H1 (cell line): ENCODE data around the gene SIMC1. TPM values are rescaled to one million over a fixed set of nuclear protein-coding genes. Genes with fewer than 3 reads are reported as not detected.

Source experiments
- EGR1 ChIP-seq: IDR thresholded peaks from 2 replicates; pipeline ENCODE4 v1.6.1; 2011; ENCODE audit warnings: low read depth, low read length, borderline replicate concordance
- RAD21 ChIP-seq, 2 experiments: IDR thresholded peaks in 1 of 2; conservative IDR thresholded peaks in 1 of 2; 2 replicates each; pipeline ENCODE4 v1.6.1; 2011; ENCODE audit warnings: low read depth in 2 of 2, low read length in 2 of 2, improper control_type of control experiment in 1 of 2, inconsistent platforms in 1 of 2, mild to moderate bottlenecking in 1 of 2, moderate library complexity in 1 of 2
- TAF7 ChIP-seq: optimal IDR thresholded peaks from 2 replicates; pipeline ENCODE3; 2011; ENCODE audit warnings: low read depth, mild to moderate bottlenecking, inconsistent platforms, low read length, moderate library complexity, borderline replicate concordance
- YY1 ChIP-seq: IDR thresholded peaks from 2 replicates; pipeline ENCODE4 v1.6.1; 2011; ENCODE audit warnings: low read depth, mild to moderate bottlenecking, low read length
- polyA plus RNA-seq, 7 experiments: library from polyadenylated mRNA; depleted of rRNA in 3 of 7; stranded (reverse) in 5 of 7; unstranded in 2 of 7; fragments of >200 nt in 5 of 7; fragments of 200-250 nt in 2 of 7; gene quantifications; 1 replicate in 5 of 7; 2 replicates in 1 of 7; 4 replicates in 1 of 7; pipeline versions ENCODE4 v1.2.1 to v1.2.3, GENCODE V29; 2011 to 2013; ENCODE audit warnings: missing spikeins in 2 of 7, mixed read lengths in 2 of 7
- total RNA-seq: library from RNA; stranded (reverse); fragmentation: NEBNext Ultra II Directional; extraction: Animal tissue kit (Norgen Biotek cat#: 25700); gene quantifications from 2 replicates; pipeline ENCODE4 v1.2.1, GENCODE V29; 2021
- TF ChIP-seq, protein P1 (sequence below): IDR thresholded peaks from 2 replicates; pipeline ENCODE4 v1.6.1; 2012; ENCODE audit warnings: inconsistent platforms

The SIMC1 gene
- total and polyA plus RNA-seq, 2 of the 8 experiments (the other 6 are each of a cell fraction or from before 2014, with no cell fraction given) = 12.3 to 21.2 TPM

DNA sequence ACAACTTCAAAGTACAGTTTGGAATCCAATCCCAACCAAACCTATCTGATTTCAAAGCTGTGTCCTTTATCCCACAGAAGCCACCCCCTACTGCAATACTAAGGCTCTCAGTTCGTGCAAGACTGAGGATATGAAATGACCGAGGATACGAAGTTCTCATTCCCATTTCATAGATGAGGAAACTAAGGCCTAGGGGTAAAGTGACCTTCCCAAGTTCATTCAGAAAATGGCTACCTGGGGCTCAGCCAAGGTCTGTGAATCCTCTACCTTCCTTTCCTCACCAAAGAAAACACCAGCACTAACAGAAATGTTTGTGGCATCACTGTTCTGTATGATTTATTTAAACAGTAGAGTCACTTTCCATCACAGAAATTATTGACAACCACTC lies 117.9 kb downstream of the SIMC1 start (continued):
- TF ChIP-seq YY1 (no peak), TAF7 (no peak), RAD21 (IDR thresholded peaks at IDR 0.05 in 1 of 2, conservative IDR thresholded peaks at IDR 0.05 in 1 of 2; ENCODE audit: low read depth in 2 of 2, low read length in 2 of 2) (no peak), EGR1 (no peak)
- TF ChIP-seq, protein P1, sequence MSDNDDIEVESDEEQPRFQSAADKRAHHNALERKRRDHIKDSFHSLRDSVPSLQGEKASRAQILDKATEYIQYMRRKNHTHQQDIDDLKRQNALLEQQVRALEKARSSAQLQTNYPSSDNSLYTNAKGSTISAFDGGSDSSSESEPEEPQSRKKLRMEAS = no peak
